GM19463 (cell line): ENCODE measurements around the gene TBC1D9.

ENCODE experiments used
- ATAC-seq: cut with Tn5 transposase; IDR thresholded peaks from one replicate; pipeline ENCODE4 v1.9.1; 2021; ENCODE audit warnings: mild to moderate bottlenecking, moderate library complexity; ENCODE audit not compliant: unreplicated experiment

The TBC1D9 gene

DNA sequence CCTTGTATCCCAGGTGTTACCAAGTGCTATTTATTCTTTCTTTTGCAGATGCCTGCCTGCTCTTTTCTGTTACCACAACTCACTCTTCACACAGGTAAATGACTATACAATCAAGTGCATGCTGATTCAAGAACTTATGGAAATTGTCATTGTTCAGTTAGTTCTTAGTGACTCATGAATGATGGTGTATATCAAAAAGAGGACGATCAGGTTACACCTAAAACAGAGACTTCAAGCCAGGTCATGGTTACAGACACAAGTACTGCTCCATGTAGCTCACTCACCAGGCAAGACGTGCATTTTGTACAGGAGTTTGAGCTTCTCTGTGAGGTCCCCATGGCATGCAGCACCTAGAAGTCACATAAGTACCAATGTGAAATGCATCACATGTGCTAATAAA lies 128.2 kb downstream of the TBC1D9 start:
- no peak for ATAC-seq

DNA sequence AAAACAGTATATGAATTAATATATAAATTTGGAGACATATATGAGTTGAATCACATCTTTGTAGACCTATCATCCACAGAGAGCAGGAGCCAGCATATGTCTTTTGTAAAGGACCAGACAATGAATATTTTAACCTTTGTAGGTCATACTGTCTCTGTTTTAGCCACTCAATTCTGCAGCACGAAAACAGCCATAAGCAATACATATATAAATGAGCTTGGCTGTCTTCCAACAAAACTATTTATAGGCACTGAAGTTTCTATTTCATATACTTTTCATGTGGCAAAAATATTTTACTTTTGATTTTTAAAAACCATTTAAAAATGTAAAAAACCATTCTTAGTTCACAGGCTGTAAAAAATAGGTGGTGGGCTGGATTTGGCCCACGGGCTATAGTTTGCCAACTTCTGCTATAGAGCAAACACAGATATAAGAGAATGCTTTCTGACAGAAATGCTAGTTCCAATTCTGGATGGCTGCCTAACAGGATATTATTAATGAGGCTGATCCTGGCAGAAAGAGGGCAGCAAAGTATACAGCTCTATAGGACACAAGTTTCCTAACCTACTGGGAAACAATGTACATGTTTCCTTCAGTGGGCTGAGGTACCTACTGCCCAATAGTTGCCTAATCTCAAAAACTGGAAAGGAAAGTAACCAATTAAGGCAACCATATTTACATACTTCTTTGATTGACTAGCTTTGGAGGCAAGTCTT lies 129.4 kb downstream of the TBC1D9 start:
- no peak for ATAC-seq

- ATAC-seq = no peak
These were observed 133.7 kb downstream of the TBC1D9 start for GRCh38 chr4:140622333-140622958.

DNA sequence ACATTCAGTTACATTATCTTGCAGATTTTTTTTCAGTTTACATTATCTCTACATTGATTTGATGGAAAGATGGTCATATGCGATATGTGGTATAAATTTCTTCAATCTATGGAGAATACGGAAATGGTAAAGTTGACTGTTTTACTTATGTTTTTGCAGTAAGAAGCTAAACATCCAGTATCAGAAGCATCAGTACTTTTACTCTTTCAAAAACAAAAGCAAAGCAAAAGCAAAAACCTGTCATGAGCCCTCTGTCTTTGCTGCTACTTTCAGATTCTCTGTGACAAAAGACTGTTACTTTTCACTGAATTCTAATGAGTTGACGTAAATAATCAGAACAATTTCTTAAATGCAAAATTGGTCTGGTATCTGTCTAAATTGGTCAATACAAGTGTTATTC lies 135.0 kb downstream of the TBC1D9 start:
- ATAC-seq = no peak

- no peak for ATAC-seq
These were observed 138.5 kb downstream of the TBC1D9 start for GRCh38 chr4:140617499-140618248.

GRCh38 chr4:140615451-140615850 lies 140.7 kb downstream of the TBC1D9 start:
- no peak for ATAC-seq

DNA sequence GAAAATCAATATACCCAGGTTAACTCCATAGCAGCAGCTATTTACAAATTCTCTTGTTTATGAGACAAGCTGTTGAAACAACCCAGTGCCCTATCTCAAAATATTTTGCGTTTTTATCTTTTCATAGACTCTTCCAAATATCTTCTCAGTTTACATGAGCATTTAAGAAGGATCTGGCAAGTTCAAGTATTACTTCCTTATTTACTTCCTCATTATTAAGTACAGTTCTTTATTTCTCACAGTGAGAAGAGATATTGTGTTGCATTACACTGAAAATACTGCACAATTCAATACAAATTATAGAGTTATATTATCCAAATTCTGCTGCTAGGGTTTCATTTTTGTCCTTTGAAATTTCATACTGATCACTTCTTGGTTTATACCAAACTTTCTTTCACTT lies 143.8 kb downstream of the TBC1D9 start:
- ATAC-seq = no peak

- no peak for ATAC-seq
These were observed 144.3 kb downstream of the TBC1D9 start for GRCh38 chr4:140611854-140612253.

DNA sequence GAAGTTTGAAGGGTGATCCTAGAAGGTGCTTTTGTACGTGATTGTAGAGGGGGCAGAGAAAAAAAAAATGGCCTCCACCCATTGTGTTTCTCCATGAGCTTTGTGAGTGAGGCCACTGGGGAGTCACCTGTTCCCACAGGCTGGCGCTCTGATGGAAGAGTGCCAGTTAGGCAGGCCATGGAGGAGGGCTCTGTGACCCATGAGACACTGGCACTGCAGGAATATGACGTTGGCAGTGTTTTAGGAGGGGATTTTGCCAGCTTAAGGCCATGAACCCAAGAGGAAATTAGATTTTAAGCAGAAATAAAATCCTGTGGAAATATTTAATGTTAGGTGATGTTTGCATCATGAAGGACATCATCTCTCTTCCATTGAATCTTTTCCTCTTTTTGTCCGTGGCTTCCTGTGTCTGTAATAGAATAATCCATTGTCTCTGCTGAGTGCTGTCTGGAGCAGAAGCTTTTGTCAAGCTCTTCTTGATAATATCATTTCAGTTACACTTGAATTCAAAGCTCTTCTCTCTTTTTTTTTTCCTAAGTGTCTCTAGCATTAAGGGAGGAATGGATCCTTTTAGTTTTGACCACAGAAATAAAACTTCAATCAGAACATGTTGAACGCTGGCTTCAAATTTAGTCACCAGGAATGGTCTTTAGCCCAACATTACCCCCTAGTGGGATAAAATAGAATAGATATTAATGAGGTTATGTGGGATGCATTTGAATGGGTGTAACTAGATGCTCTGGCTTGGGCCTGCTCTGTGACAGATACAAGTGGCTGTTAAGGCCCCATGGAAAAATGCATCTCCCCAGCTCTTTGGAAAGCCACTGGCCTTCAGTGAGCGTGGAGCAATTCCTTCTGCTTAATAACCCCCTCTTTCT lies 146.4 kb downstream of the TBC1D9 start:
- peak; percentile 65 for ATAC-seq

- no peak for ATAC-seq
These were observed 148.3 kb downstream of the TBC1D9 start for GRCh38 chr4:140607852-140608251.

GRCh38 chr4:140604544-140604943 lies 151.6 kb downstream of the TBC1D9 start:
- ATAC-seq = no peak

- ATAC-seq = no peak
These were observed 152.9 kb downstream of the TBC1D9 start for GRCh38 chr4:140603286-140603685.

DNA sequence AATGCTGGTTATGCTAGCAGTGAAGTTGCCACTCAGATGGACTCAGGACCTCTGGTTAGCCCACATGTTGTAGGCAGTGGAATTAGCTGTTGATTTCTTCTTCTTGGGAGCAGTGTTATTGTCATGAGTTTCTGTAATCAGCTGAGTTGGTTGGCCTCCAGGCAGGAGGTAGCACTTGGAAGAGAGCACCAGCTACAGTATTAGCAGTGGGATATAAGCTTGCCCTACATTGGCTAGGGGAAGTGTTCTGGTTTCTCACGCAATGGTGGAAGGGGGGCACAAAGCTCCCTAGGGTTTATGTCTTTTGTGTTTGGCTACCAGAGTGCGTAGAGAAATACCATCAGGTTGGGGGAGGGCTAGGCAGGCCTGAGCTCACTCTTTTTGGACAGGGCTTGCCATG lies 153.5 kb downstream of the TBC1D9 start:
- no peak for ATAC-seq

DNA sequence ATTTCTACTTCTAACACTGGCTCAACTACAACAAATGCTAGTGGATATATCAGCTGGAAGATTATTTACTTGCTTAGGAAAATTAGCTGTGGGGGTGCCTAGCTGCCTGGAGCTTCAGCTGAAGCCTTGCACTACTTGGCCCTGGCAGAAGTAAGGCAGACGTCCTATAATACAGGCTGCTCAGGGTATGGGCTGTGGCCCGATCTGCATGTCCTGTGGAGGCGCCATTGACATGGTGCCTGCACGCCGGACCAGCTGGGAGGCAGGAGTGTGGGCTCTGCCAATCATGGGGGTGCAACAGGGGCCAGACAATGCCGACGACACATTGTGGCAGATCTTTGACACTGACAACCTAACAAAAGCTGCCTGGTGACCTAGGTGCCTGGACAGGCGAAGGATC lies 155.8 kb downstream of the TBC1D9 start:
- no peak for ATAC-seq

GRCh38 chr4:140595065-140595464 lies 161.1 kb downstream of the TBC1D9 start:
- ATAC-seq = no peak

GRCh38 chr4:140584439-140584838 lies 171.7 kb downstream of the TBC1D9 start:
- ATAC-seq = no peak

GRCh38 chr4:140581078-140581477 lies 175.1 kb downstream of the TBC1D9 start:
- ATAC-seq = no peak

GRCh38 chr4:140579278-140579677 lies 176.9 kb downstream of the TBC1D9 start:
- no peak for ATAC-seq

GRCh38 chr4:140575489-140575888 lies 180.7 kb downstream of the TBC1D9 start:
- no peak for ATAC-seq

DNA sequence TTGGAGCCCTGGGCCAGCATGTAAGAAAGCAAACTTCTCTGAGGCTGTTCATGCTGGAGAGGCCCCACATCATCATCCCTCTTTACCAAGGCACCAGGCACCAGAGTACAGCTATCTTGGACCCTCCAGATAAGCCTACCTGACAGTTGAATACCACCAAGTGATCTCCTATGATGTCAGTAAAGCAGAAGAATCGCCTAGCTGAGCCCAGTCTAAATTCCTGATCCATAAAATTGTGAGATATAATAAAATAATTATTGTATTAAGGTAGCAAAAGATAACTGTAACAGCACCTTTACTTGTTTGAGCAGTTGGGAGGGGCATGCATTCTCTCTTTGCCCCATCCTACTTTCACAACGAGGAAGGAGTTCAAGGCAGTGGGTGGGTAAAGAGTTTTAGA lies 184.6 kb downstream of the TBC1D9 start:
- no peak for ATAC-seq
